GM19467 (cell line): Measurements from ENCODE around the gene CLCNKA.
"Not testable (repeated sequence)": the region's sequence is repeated elsewhere in the genome, so short reads cannot be mapped to it uniquely, and the experiment has no call there.

Experiments
- ATAC-seq: cut with Tn5 transposase; IDR thresholded peaks from one replicate; pipeline ENCODE4 v1.9.1; 2021; ENCODE audit warnings: mild to moderate bottlenecking, moderate library complexity; ENCODE audit not compliant: unreplicated experiment

Gene CLCNKA

GRCh38 chr1:16061989-16062686 is 40.3 kb downstream of the CLCNKA start:
- not testable (repeated sequence) for ATAC-seq

GRCh38 chr1:16062687-16063075 is 40.8 kb downstream of the CLCNKA start:
- not testable (repeated sequence) for ATAC-seq

GRCh38 chr1:16063226-16063829 is 41.5 kb downstream of the CLCNKA start:
- ATAC-seq, result no peak

- no peak for ATAC-seq
Measured at GRCh38 chr1:16063921-16064320, 42.1 kb downstream of the CLCNKA start.

GRCh38 chr1:16064536-16065268 is 42.9 kb downstream of the CLCNKA start:
- no peak for ATAC-seq

- no peak for ATAC-seq
Measured at GRCh38 chr1:16065269-16065576, 43.4 kb downstream of the CLCNKA start.

- ATAC-seq, result no peak
Measured at GRCh38 chr1:16066245-16066644, 44.4 kb downstream of the CLCNKA start.

GRCh38 chr1:16067127-16067768 is 45.4 kb downstream of the CLCNKA start:
- ATAC-seq, result no peak

- ATAC-seq, result no peak
Measured at GRCh38 chr1:16067933-16068332, 46.1 kb downstream of the CLCNKA start.

GRCh38 chr1:16068356-16069270 is 46.8 kb downstream of the CLCNKA start:
- ATAC-seq, result no peak

- no peak for ATAC-seq
Measured at GRCh38 chr1:16070640-16071355, 49.0 kb downstream of the CLCNKA start.

GRCh38 chr1:16071614-16072013 is 49.8 kb downstream of the CLCNKA start:
- ATAC-seq, result no peak

GRCh38 chr1:16072095-16072494 is 50.3 kb downstream of the CLCNKA start:
- ATAC-seq, result no peak

- no peak for ATAC-seq
Measured at GRCh38 chr1:16072616-16073484, 51.0 kb downstream of the CLCNKA start.

- ATAC-seq, result no peak
Measured at GRCh38 chr1:16073490-16074119, 51.8 kb downstream of the CLCNKA start, which contains the start of gene FAM131C. Gene FAM131C, minus strand, starts transcription at chr1:16073651. Its CDS starts 209 bp downstream, at chr1:16073442.

- no peak for ATAC-seq
Measured at GRCh38 chr1:16074217-16074616, 52.4 kb downstream of the CLCNKA start.

- ATAC-seq, result no peak
Measured at GRCh38 chr1:16075337-16076030, 53.6 kb downstream of the CLCNKA start.
